HCT116 (cell line): ENCODE measurements around the gene IDH3G. TPM values are rescaled to one million over a fixed set of nuclear protein-coding genes. Genes with fewer than 3 reads are reported as not detected.

Experiments used
- ATAC-seq: fragments of 200-7000 bp; cut with Tn5 transposase; 2 replicates; pipeline ENCODE4 v1.9.1; 2020; ENCODE audit warnings: mild to moderate bottlenecking, moderate library complexity
- BruUV-seq: library from RNA; stranded (reverse); fragments of 400-500 nt; replicated peaks from 2 replicates; lab custom pipeline; 2021; lab: Mats Ljungman, UMichigan
- CTCF ChIA-PET: fragments of 300-600 bp; sonication (Branson Sonifier 250); formaldehyde crosslinking; loops from one replicate; lab custom pipeline; 2021; ENCODE audit warnings: antibody characterized with exemption; lab: Charles Lee
- POLR2A ChIA-PET: fragments of 300-600, 350-600 bp; sonication (Branson Sonifier 250); formaldehyde crosslinking; loops from one replicate; lab custom pipeline; 2021; ENCODE audit warnings: antibody characterized with exemption; lab: Charles Lee
- RAD21 ChIA-PET, 2 experiments: fragments of 300-600 bp; sonication (Branson Sonifier 250); formaldehyde crosslinking; loops; one replicate each; lab custom pipeline; 2023; ENCODE audit warnings: low total read pairs in 2 of 2; ENCODE audit not compliant: uncharacterized antibody in 2 of 2, unreplicated experiment in 2 of 2, low non-redundant PET in 1 of 2; lab: Charles Lee
- DNase-seq: peaks from one replicate; pipeline ENCODE4 v3.0.0-alpha.2; 2010; ENCODE audit warnings: low read depth, low spot score
- H2AFZ ChIP-seq: fragments of 200-600 bp; shearing (Covaris generic), sonication (generic); 2 replicates; pipeline ENCODE4 v1.6.1; 2017; ENCODE audit warnings: low read depth, mixed run types, mixed read lengths, antibody characterized with exemption, low read length; ENCODE audit not compliant: poor library complexity, severe bottlenecking
- H3K27ac ChIP-seq: 2 replicates; pipeline ENCODE4 v1.5.1; 2012; ENCODE audit warnings: low read depth, low read length
- H3K27me3 ChIP-seq: fragments of 200-600 bp; sonication (generic); 2 replicates; pipeline ENCODE4 v1.6.1; 2016; ENCODE audit warnings: mixed run types, low read length, mixed read lengths; ENCODE audit not compliant: insufficient read depth
- H3K36me3 ChIP-seq, 2 experiments: fragments of 200-500 bp in 1 of 2; fragments of 200-600 bp in 1 of 2; sonication (Bioruptor generic) in 1 of 2; sonication (generic) in 1 of 2; 2 replicates each; pipeline versions ENCODE4 v1.5.1 to v1.6.1; 2014 to 2016; ENCODE audit warnings: low read length in 2 of 2, inconsistent platforms in 1 of 2, mixed read lengths in 1 of 2, mixed run types in 1 of 2; ENCODE audit not compliant: insufficient read depth in 2 of 2, control insufficient read depth in 1 of 2
- H3K4me1 ChIP-seq, 2 experiments: fragments of 200-600 bp in 1 of 2; sonication (generic) in 1 of 2; 2 replicates each; pipeline versions ENCODE4 v1.5.1 to v1.6.1; 2012 to 2017; ENCODE audit warnings: low read length in 2 of 2, inconsistent platforms in 1 of 2, mild to moderate bottlenecking in 1 of 2, mixed read lengths in 1 of 2, mixed run types in 1 of 2, moderate library complexity in 1 of 2; ENCODE audit not compliant: insufficient read depth in 2 of 2, control insufficient read depth in 1 of 2
- H3K4me2 ChIP-seq: fragments of 200-600 bp; sonication (generic); 2 replicates; pipeline ENCODE4 v1.6.1; 2017; ENCODE audit warnings: mixed run types, low read length, mixed read lengths
- H3K4me3 ChIP-seq, 2 experiments: fragments of 200-600 bp in 1 of 2; sonication (generic) in 1 of 2; replicated peaks in 1 of 2; 2 replicates each; pipeline ENCODE4 v1.5.1; 2011 to 2016; ENCODE audit warnings: low read length in 2 of 2, control low read depth in 1 of 2, low read depth in 1 of 2, mild to moderate bottlenecking in 1 of 2, mixed read lengths in 1 of 2, mixed run types in 1 of 2
- H3K79me2 ChIP-seq: fragments of 200-600 bp; sonication (generic); 2 replicates; pipeline ENCODE4 v1.6.1; 2017; ENCODE audit warnings: mild to moderate bottlenecking, mixed run types, low read length, moderate library complexity, mixed read lengths; ENCODE audit not compliant: insufficient read depth
- H3K9ac ChIP-seq: fragments of 200-600 bp; sonication (generic); 2 replicates; pipeline ENCODE4 v1.6.1; 2016; ENCODE audit warnings: low read length, mixed read lengths
- H3K9me2 ChIP-seq: fragments of 200-600 bp; sonication (generic), shearing (Covaris generic); 2 replicates; pipeline ENCODE4 v1.6.1; 2017; ENCODE audit warnings: mixed run types, mild to moderate bottlenecking, moderate library complexity; ENCODE audit not compliant: insufficient read depth
- H3K9me3 ChIP-seq, 2 experiments: fragments of 200-500 bp in 1 of 2; fragments of 200-600 bp in 1 of 2; sonication (Bioruptor generic) in 1 of 2; sonication (generic) in 1 of 2; 2 replicates each; pipeline ENCODE4 v1.6.1; 2014 to 2017; ENCODE audit warnings: low read length in 2 of 2, mixed read lengths in 2 of 2, inconsistent platforms in 1 of 2, low read depth in 1 of 2, mild to moderate bottlenecking in 1 of 2, mixed run types in 1 of 2, moderate library complexity in 1 of 2; ENCODE audit not compliant: control insufficient read depth in 1 of 2, insufficient read depth in 1 of 2
- H4K20me1 ChIP-seq: fragments of 200-600 bp; sonication (generic), shearing (Covaris generic); 2 replicates; pipeline ENCODE4 v1.6.1; 2017; ENCODE audit warnings: mixed run types, mild to moderate bottlenecking, moderate library complexity; ENCODE audit not compliant: insufficient read depth
- CEBPB ChIP-seq: IDR thresholded peaks from 2 replicates; pipeline ENCODE4 v1.6.1; 2012; ENCODE audit warnings: low read depth
- EGR1 ChIP-seq: IDR thresholded peaks from 2 replicates; pipeline ENCODE4 v1.6.1; 2012; ENCODE audit warnings: low read depth
- EZH2 ChIP-seq: fragments of 200-600 bp; sonication (generic); IDR thresholded peaks from 2 replicates; pipeline ENCODE4 v1.6.1; 2017; ENCODE audit warnings: antibody characterized with exemption, mixed run types
- EZH2phosphoT487 ChIP-seq: fragments of 200-600 bp; IDR thresholded peaks from 2 replicates; pipeline ENCODE4 v1.6.1; 2018; ENCODE audit warnings: antibody characterized with exemption, borderline replicate concordance
- JUND ChIP-seq: IDR thresholded peaks from 2 replicates; pipeline ENCODE4 v1.6.1; 2012
- POLR2A ChIP-seq: IDR thresholded peaks from 2 replicates; pipeline ENCODE4 v1.7.0; 2011; ENCODE audit warnings: borderline replicate concordance; ENCODE audit not compliant: insufficient read depth, insufficient read length; ENCODE audit errors: extremely low read depth
- POLR2AphosphoS5 ChIP-seq: IDR thresholded peaks from 2 replicates; pipeline ENCODE4 v1.6.1; 2011; ENCODE audit warnings: mild to moderate bottlenecking, low read depth, low read length, moderate library complexity
- RAD21 ChIP-seq: IDR thresholded peaks from 2 replicates; pipeline ENCODE4 v1.6.1; 2012; ENCODE audit warnings: low read depth, mild to moderate bottlenecking
- SP1 ChIP-seq: IDR thresholded peaks from 2 replicates; pipeline ENCODE4 v1.6.1; 2012; ENCODE audit warnings: low read depth
- SRF ChIP-seq: IDR thresholded peaks from 2 replicates; pipeline ENCODE4 v1.6.1; 2012; ENCODE audit warnings: low read depth
- YY1 ChIP-seq: IDR thresholded peaks from 2 replicates; pipeline ENCODE4 v1.6.1; 2011; ENCODE audit warnings: low read length, low read depth, moderate library complexity, mild to moderate bottlenecking; ENCODE audit not compliant: insufficient replicate concordance; ENCODE audit errors: extremely low read depth
- ZFX ChIP-seq: fragments of 450-650 bp; IDR thresholded peaks from 2 replicates; pipeline ENCODE4 v1.6.1; 2017
- intact Hi-C: fragments of 100-400 bp; cut with micrococcal nuclease; formaldehyde crosslinking; loops from 2 replicates; pipeline ENCODE4 v1.10.0; 2022
- total RNA-seq: library from RNA; stranded (reverse); gene quantifications from one replicate; pipeline ENCODE4 v1.2.1, GENCODE V29; 2021; ENCODE audit not compliant: unreplicated experiment
- TF ChIP-seq, protein P1 (sequence below): IDR thresholded peaks from 2 replicates; pipeline ENCODE4 v1.6.1; 2012
- TF ChIP-seq, protein P2 (sequence below): IDR thresholded peaks from 2 replicates; pipeline ENCODE4 v1.6.1; 2012; ENCODE audit warnings: low read depth
- TF ChIP-seq, protein P3 (sequence below): IDR thresholded peaks from 2 replicates; pipeline ENCODE4 v1.6.1; 2012

Gene IDH3G
- total RNA-seq, 1 experiment from 2014 or later, result 49.7 TPM

DNA sequence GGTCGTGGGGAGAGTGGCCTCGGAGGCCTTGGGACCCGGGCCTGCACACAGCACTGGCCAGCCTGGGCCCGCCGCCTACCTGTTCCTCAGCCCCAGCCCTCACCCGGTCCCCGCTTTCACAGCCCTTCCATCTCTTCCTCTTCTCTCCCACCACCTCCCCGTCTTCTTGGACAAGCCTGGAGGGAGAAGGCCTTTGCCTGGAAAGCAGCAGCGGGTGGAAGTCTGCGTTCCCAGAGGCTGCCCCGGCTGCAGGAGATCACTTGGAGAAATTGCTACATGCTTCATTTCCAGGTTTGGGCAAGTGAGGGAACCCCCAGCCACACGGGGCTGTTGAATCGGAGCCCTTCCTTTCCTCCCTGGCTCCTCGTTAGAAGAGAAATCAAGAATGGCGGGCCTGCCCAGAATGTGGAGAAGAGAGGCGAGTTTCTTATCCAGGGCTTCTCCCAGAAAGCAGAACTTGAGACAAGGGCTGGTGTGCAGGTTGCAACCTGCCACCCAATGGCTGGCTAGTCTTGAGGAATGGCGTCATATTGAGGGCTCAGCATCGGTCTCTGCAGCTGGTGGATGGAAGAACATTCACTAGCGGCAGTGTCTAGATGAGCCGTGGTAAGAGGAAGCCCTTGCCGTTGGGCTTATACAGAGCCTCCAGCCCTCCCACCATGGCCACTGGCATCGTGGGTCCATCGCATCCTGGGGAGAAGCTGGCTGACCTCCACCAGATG lies 37.4 kb upstream of the IDH3G start:
- no peak for ATAC-seq
- Histone ChIP-seq H3K79me2 (no peaks in the 10 kb centered on the region), H3K27me3 (no peaks in the 10 kb centered on the region), H3K27ac (no peak overlapping the region), H3K9me2 (no peaks in the 10 kb centered on the region), H3K4me1 (peaks cover 0 to 13% of the 10 kb centered on the region in 2 experiments; a peak in 2 of 4 replicates), H3K9me3 (no peaks in the 10 kb centered on the region), H2AFZ (no peak overlapping the region), H3K4me2 (no peak overlapping the region), H3K9ac (no peak overlapping the region)
- BruUV-seq, result no TSS peak
- ChIA-PET CTCF (no interaction called here), POLR2A (no interaction called here)
- TF ChIP-seq POLR2AphosphoS5, result no peak
- no peak for TF ChIP-seq CEBPB
- TF ChIP-seq, protein P1, sequence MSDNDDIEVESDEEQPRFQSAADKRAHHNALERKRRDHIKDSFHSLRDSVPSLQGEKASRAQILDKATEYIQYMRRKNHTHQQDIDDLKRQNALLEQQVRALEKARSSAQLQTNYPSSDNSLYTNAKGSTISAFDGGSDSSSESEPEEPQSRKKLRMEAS, result no peak
- TF ChIP-seq SRF, result no peak
- TF ChIP-seq, all 23 proteins: peak for 0
- DNase-seq, result no peak
- Histone ChIP-seq H4K20me1 (no peaks in the 10 kb centered on the region), H3K4me3 (no peak overlapping the region), H3K36me3 (no peaks in the 10 kb centered on the region)
- RAD21 ChIA-PET, result no interaction called here
- intact Hi-C loops, result no loop called here

DNA sequence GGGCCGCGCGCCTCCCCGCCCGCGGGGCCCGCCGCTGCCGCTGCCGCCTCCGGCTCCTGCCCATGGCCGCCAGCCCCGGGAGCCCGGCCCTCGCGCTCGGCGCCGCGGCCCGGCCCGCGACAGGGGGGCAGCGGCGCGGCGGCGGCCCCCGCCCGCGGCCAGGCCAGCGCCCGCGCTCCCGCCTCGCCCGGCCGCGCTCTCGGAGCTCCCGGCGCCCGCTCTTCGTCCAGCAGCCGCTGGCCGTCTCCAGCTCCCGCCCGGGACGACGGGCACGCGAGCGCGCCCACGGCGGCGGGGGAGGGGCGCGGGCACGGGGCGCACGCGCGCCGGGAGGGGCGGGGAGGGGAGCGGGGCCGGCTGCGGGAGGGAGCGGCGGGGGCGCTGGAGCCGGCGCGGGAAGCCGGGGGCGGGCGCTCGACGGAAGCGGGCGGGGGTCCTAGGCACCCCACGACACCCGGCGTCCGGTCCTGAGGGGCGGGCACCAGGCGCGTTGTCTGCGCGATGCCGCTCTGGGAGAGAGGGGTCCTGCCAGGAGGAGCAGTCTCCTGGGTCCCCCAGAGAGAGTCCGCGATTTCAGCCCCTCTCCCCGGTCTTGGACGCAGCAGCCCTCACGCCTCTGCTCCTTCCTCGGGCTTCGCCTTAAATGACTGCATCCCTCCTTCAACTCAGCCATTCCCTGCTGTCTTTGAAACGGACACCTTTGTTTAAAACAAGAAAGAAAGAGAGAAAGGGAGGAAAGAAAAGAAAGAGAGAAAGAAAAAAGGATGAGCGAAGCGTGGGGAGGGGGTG lies 36.7 kb upstream of the IDH3G start:
- Histone ChIP-seq H3K79me2 (no peaks in the 10 kb centered on the region), H3K27me3 (no peaks in the 10 kb centered on the region), H3K4me2 (no peak overlapping the region), H4K20me1 (no peaks in the 10 kb centered on the region), H3K4me3 (no peak overlapping the region), H3K9ac (no peak overlapping the region), H3K9me2 (no peaks in the 10 kb centered on the region), H3K36me3 (no peaks in the 10 kb centered on the region), H3K4me1 (peaks cover 0 to 13% of the 10 kb centered on the region in 2 experiments; a peak in 2 of 4 replicates), H3K9me3 (no peaks in the 10 kb centered on the region), H3K27ac (no peak overlapping the region), H2AFZ (no peak overlapping the region)
- RAD21 ChIA-PET, result no interaction called here
- CTCF ChIA-PET, result no interaction called here
- intact Hi-C loops, result no loop called here
- DNase-seq (no peak), ATAC-seq (no peak)
- no peak for TF ChIP-seq POLR2A
- no peak for TF ChIP-seq EZH2
- TF ChIP-seq JUND, result no peak
- TF ChIP-seq, protein P2, sequence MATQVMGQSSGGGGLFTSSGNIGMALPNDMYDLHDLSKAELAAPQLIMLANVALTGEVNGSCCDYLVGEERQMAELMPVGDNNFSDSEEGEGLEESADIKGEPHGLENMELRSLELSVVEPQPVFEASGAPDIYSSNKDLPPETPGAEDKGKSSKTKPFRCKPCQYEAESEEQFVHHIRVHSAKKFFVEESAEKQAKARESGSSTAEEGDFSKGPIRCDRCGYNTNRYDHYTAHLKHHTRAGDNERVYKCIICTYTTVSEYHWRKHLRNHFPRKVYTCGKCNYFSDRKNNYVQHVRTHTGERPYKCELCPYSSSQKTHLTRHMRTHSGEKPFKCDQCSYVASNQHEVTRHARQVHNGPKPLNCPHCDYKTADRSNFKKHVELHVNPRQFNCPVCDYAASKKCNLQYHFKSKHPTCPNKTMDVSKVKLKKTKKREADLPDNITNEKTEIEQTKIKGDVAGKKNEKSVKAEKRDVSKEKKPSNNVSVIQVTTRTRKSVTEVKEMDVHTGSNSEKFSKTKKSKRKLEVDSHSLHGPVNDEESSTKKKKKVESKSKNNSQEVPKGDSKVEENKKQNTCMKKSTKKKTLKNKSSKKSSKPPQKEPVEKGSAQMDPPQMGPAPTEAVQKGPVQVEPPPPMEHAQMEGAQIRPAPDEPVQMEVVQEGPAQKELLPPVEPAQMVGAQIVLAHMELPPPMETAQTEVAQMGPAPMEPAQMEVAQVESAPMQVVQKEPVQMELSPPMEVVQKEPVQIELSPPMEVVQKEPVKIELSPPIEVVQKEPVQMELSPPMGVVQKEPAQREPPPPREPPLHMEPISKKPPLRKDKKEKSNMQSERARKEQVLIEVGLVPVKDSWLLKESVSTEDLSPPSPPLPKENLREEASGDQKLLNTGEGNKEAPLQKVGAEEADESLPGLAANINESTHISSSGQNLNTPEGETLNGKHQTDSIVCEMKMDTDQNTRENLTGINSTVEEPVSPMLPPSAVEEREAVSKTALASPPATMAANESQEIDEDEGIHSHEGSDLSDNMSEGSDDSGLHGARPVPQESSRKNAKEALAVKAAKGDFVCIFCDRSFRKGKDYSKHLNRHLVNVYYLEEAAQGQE, result no peak
- no peak for TF ChIP-seq EZH2phosphoT487
- no peak for TF ChIP-seq EGR1
- TF ChIP-seq, protein P3, sequence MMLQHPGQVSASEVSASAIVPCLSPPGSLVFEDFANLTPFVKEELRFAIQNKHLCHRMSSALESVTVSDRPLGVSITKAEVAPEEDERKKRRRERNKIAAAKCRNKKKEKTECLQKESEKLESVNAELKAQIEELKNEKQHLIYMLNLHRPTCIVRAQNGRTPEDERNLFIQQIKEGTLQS, result no peak
- TF ChIP-seq RAD21, result no peak
- TF ChIP-seq YY1, result no peak
- TF ChIP-seq ZFX, result no peak
- TF ChIP-seq SP1, result no peak
- POLR2A ChIA-PET, result no interaction called here
- BruUV-seq, result no TSS peak
